GM19351 (cell line): Measurements from ENCODE around the gene ANO9.
"Not testable (repeated sequence)": the region's sequence is repeated elsewhere in the genome, so short reads cannot be mapped to it uniquely, and the experiment has no call there.

ENCODE experiments used
- ATAC-seq: cut with Tn5 transposase; IDR thresholded peaks from one replicate; pipeline ENCODE4 v1.9.1; 2021; ENCODE audit warnings: mild to moderate bottlenecking, moderate library complexity; ENCODE audit not compliant: unreplicated experiment

The ANO9 gene

GRCh38 chr11:437228-437870 lies 4.5 kb downstream of the ANO9 start:
- ATAC-seq, result no peak

- not testable (repeated sequence) for ATAC-seq
These were observed 6.6 kb downstream of the ANO9 start for GRCh38 chr11:434999-435740.

GRCh38 chr11:434496-434895 lies 7.3 kb downstream of the ANO9 start:
- ATAC-seq, result no peak

DNA sequence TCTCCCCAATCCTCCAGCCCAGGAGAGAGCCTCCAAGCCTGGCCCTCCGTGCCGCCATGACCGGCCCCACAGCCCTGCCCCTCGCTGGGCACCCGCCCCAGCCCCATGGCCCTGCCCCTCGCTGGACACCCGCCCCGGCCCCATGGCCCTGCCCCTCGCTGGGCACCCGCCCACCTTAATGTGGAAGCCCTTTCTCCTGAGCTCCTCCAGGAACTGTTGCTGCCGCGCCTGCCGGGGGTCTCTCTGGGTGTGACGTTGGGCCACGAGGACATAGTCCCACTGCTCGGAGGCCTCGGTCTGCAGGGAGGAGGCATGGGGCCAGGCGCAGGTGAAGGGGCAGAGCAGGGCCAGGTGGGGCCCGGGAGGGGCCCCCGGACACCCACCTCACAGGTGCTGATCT lies 8.2 kb downstream of the ANO9 start:
- ATAC-seq, result no peak

- no peak for ATAC-seq
These were observed 8.7 kb downstream of the ANO9 start for GRCh38 chr11:433111-433510.

DNA sequence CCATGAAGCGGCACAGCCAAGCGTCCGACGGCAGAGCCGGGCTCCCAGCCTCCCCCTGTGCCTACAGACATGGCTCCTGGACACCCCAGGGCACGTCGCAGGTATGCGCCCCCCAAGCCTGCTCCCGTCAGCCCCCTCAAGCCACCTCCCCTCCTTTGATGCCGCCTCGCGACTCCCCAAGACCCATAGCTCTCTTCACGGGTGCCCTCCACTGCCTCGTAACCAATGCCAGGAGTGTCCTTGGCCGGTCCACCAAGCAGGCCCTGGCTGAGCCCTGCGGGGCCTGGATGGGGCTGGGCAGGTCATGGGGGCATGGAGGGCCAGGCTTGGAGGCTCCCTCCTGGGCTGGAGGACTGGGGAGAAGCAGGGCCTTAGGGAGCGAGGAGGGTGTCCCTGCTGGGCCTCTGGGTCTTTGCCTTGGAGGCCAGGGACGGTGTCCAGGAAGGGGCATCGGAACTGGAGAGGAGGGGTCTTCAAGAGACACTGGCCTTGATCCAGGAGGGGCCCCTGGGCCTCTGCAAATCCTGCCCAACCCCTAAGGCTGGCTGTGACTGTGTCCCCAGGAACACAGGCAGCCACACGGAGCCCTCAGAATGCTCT lies 9.2 kb downstream of the ANO9 start:
- ATAC-seq, result no peak

GRCh38 chr11:431921-432320 lies 9.9 kb downstream of the ANO9 start:
- no peak for ATAC-seq

GRCh38 chr11:429931-430456 lies 11.8 kb downstream of the ANO9 start:
- ATAC-seq, result no peak

DNA sequence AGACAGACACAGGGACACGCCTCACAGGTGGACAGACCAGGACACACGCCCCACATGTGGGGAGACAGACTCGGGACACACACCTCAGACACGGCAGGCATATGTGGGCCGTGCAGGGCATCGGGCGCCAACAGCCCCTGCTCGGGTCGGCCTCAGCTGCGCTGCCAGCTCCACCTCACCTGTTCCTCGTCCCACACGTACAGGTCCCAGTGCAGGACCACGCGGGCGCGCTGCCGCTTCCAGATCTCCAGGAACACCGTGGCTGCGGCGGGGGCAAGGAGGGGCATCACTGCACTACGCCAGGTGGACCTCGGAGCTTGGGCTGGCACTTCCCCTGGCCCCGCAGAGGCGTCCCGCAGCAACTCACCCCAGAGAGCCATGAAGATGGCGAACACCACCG lies 12.4 kb downstream of the ANO9 start:
- ATAC-seq, result no peak

GRCh38 chr11:428295-428694 lies 13.5 kb downstream of the ANO9 start:
- no peak for ATAC-seq

DNA sequence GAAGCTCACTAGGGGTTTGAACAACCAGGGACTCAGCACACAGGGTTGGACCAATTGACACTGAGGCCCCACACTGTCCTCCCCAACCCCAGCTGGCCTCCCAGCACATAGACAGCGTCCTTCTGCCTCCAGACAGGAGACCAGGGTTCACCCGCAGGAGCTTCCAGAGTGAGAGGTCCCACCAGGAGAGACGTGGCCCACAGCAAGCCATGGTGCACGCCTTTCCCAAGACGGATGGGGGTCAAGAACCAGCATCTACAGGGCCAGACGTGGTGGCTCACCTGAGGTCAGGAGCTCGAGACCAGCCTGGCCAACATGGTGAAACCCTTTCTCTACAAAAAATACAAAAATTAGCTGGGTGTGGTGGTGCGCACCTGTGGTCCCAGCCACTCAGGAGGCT lies 15.0 kb downstream of the ANO9 start:
- ATAC-seq, result no peak

- ATAC-seq, result no peak
These were observed 16.5 kb downstream of the ANO9 start for GRCh38 chr11:425301-425700.

DNA sequence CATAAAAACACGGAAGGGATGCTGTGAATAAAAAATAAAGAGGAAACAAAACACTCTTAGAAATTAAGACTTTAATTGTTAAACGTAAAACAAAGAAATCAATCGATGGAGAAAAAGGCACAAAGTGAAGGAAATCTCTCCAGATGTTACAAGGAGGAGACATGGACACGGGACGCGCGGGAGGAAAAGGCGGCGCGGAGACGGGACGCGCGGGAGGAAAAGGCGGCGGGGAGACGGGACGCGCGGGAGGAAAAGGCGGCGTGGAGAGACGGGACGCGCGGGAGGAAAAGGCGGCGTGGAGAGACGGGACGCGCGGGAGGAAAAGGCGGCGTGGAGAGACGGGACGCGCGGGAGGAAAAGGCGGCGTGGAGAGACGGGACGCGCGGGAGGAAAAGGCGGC lies 17.0 kb downstream of the ANO9 start:
- not testable (repeated sequence) for ATAC-seq

- no peak for ATAC-seq
These were observed 17.6 kb downstream of the ANO9 start for GRCh38 chr11:424232-424631.

DNA sequence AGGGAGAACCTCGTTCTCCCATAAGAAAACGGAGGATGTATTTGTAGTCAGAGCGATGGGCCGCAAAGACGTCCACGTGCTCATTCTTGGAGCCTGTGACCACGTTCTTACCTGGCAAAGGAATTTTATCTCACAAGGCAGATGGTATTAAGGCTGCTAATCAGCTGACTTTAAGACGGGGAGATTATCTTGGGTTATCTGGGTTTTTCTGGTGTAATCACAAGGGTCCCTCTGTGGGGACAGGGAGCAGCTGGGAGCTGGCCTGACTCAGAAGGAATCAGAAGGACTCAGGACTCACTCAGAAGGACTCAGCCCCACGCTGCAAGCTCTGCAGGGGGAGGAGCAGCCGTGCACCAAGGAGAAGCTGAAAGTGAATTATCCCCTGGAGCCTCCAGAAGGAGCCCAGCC lies 19.6 kb downstream of the ANO9 start:
- no peak for ATAC-seq

- no peak for ATAC-seq
These were observed 20.9 kb downstream of the ANO9 start for GRCh38 chr11:420911-421321.

DNA sequence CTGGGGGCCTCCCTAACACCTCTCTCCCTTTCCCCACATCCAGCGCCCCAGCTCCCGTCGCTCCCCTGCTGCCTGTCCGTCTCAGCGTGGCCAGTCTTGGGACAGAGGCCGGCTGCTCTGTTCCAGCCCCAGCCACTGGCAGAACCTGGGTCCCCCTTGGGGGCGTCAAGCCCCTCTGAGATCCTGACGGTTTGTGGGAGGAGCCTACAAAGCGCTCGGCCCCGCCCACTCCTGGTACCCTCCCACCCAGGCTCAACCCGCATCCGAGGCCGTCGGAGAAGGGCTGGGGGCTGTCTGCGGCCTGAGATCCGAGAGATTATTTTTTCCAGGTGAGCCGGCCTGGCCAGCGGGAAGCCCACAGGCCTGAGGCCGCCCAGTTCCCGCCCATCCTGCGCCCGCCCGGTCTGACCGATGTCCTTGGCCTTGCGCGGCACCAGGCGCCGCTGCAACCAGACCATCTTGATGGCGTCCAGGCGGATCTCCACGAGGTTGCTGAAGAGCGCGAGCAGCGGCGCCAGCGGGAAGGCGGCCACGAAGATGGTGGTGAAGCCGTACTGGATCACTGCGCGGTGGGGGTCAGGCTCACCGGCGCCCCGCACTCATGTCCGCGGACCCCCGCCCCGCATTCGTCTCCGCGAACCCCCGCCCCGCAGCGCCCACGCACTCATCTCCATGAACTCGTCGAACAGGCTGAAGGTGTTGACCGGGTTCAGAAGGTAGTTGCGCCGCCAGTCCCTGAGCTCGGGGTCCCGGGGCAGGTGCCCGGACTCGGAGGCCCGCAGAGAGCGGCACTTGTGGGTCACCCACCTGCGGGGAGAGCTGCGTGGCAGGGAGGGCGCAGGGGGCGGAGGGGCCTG lies 21.5 kb downstream of the ANO9 start:
- ATAC-seq, result no peak

GRCh38 chr11:419248-420005 lies 22.4 kb downstream of the ANO9 start:
- no peak for ATAC-seq

DNA sequence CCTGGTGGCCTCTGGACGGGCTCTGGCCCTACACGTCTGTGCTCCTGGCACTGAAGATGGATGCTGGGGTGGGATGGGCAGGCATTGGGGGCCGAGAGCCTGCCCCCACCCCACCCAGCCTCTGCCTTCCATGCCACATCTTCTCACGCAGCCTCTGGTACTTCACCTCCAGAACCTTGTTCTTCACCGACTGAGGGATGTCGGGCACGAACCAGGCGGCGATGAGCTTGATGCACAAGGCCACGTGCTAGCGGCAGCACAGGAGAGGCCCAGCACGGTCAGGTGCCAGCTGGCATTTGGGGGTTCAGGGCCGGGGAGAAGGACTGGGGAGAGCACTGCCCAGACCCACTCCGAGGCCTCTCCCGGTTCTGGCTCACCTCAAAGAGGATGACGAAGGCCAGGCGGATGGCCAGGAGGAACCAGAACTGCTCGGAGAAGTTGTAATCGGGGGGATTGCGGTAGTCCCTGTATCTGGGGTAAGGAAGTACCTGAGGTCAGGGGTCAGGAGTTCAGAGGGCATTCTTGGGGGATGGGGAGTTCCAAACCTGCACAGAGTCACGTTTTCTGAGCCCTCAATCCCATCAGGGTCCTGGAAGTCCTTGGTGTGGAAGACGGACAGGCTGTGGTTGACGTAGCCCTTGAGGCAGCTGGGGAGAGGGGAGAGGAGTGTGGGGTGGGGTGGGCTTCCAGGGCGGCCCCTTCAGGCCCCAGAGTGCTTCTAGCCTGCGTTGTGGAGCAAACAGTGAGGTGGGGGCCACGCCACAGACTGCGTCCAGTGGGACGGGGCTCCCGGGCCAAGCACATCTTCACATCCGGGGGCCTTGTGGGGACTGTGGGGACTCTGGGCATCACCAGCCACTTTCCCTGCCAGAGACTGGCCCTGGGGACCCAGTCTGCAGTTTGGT lies 23.2 kb downstream of the ANO9 start:
- no peak for ATAC-seq
